ENCODE data around the gene PLIN5. TPM values are rescaled to one million over a fixed set of nuclear protein-coding genes. Genes with fewer than 3 reads are reported as not detected.
"Not testable (repeated sequence)": the region's sequence is repeated elsewhere in the genome, so short reads cannot be mapped to it uniquely, and the experiment has no call there.

Gene PLIN5
- total RNA-seq, 1 donor from 2014 or later: 73.5 TPM

- no peak overlapping the region for H3K27ac ChIP-seq (replicated peaks)
- no peak for DNase-seq
- H3K9me3 ChIP-seq (replicated peaks): peaks cover 16% of the 10 kb centered on the region
- no peaks in the 10 kb centered on the region for H3K4me1 ChIP-seq
- TF ChIP-seq CTCF (IDR thresholded peaks at IDR 0.05; ENCODE audit: borderline replicate concordance): no peak
- peaks cover 14% of the 10 kb centered on the region for H3K36me3 ChIP-seq
- no peak overlapping the region for H3K4me3 ChIP-seq
- H3K27me3 ChIP-seq (ENCODE audit: low read depth): peaks cover 5% of the 10 kb centered on the region
- intact Hi-C loops (cut with micrococcal nuclease): no loop called here
These were observed 9.0 kb upstream of the PLIN5 start for GRCh38 chr19:4543842-4544647.

- peaks cover 11% of the 10 kb centered on the region for H3K27me3 ChIP-seq (ENCODE audit: low read depth)
- no peak for TF ChIP-seq CTCF (IDR thresholded peaks at IDR 0.05; ENCODE audit: borderline replicate concordance)
- no peaks in the 10 kb centered on the region for H3K4me1 ChIP-seq
- H3K9me3 ChIP-seq (replicated peaks): peaks cover 16% of the 10 kb centered on the region
- H3K36me3 ChIP-seq: peaks cover 5% of the 10 kb centered on the region
- H3K4me3 ChIP-seq: no peak overlapping the region
- H3K27ac ChIP-seq (replicated peaks): no peak overlapping the region
- no peak for DNase-seq
- intact Hi-C loops (cut with micrococcal nuclease): no loop called here
These were observed 8.1 kb upstream of the PLIN5 start for GRCh38 chr19:4542896-4543841.

- H3K36me3 ChIP-seq; H3K4me1 ChIP-seq; intact Hi-C loops (cut with micrococcal nuclease); DNase-seq; H3K27ac ChIP-seq (replicated peaks); H3K4me3 ChIP-seq: not testable (repeated sequence)
- Histone ChIP-seq H3K9me3 (replicated peaks) (peaks cover 16% of the 10 kb centered on the region), H3K27me3 (ENCODE audit: low read depth) (peaks cover 25% of the 10 kb centered on the region)
These were observed 6.8 kb upstream of the PLIN5 start for GRCh38 chr19:4541806-4542145.

GRCh38 chr19:4541114-4541805, 6.2 kb upstream of the PLIN5 start:
- peaks cover 16% of the 10 kb centered on the region for H3K9me3 ChIP-seq (replicated peaks)
- intact Hi-C loops (cut with micrococcal nuclease): no loop called here
- H3K27me3 ChIP-seq (ENCODE audit: low read depth): peaks cover 30% of the 10 kb centered on the region
- H3K4me1 ChIP-seq: peaks cover 11% of the 10 kb centered on the region
- no peak overlapping the region for H3K27ac ChIP-seq (replicated peaks)
- TF ChIP-seq CTCF (IDR thresholded peaks at IDR 0.05; ENCODE audit: borderline replicate concordance): no peak
- DNase-seq: no peak
- H3K36me3 ChIP-seq: no peaks in the 10 kb centered on the region
- H3K4me3 ChIP-seq: no peak overlapping the region

- TF ChIP-seq CTCF (IDR thresholded peaks at IDR 0.05; ENCODE audit: borderline replicate concordance): no peak
- Histone ChIP-seq H3K4me1 (peaks cover 25% of the 10 kb centered on the region), H3K27ac (replicated peaks) (no peak within 1 kb of the TSS), H3K36me3 (no peaks in the 10 kb centered on the region), H3K4me3 (no peak within 1 kb of the TSS), H3K27me3 (ENCODE audit: low read depth) (peaks cover 39% of the 10 kb centered on the region), H3K9me3 (replicated peaks) (peaks cover 16% of the 10 kb centered on the region)
- intact Hi-C loops (cut with micrococcal nuclease): no loop called here
- no peak for DNase-seq
These were observed 4.9 kb upstream of the PLIN5 start, which contains the start of gene LRG1 for GRCh38 chr19:4539693-4540581. Gene LRG1, minus strand, starts transcription at chr19:4540036. Its CDS starts 23 bp downstream, at chr19:4540013.
